ENCODE measurements around the gene LRRC8E. TPM values are rescaled to one million over a fixed set of nuclear protein-coding genes. Genes with fewer than 3 reads are reported as not detected.
A peak's percentile ranks its signal among the peaks of the same experiment; 100 is the strongest.

The LRRC8E gene
- total and polyA plus RNA-seq, 2 of the 8 experiments (the other 6 are each of a cell fraction or from before 2014, with no cell fraction given) = 2.7 to 2.9 TPM

- no peak overlapping the region for H3K56ac ChIP-seq (replicated peaks; ENCODE audit: insufficient read length, low read depth, low read length)
- H3K79me2 ChIP-seq (ENCODE audit: control insufficient read depth in 1 of 2, insufficient read depth in 2 of 2, low read length in 2 of 2) = no peaks in the 10 kb centered on the region
- H2BK120ac ChIP-seq (replicated peaks; ENCODE audit: low read depth, low read length) = no peak overlapping the region
- H3K9ac ChIP-seq (replicated peaks in 1 of 4; ENCODE audit: extremely low read depth in 1 of 4, low read depth in 3 of 4, low read length in 3 of 4) = no peak overlapping the region
- no peak overlapping the region for H2BK15ac ChIP-seq (ENCODE audit: low read length)
- peak in 1 of 2 experiments; percentile 90 for DNase-seq (ENCODE audit: low read depth in 1 of 2, low spot score in 2 of 2)
- no peak overlapping the region for H3K4ac ChIP-seq (replicated peaks; ENCODE audit: insufficient read length, low read depth, low read length)
- peaks cover 0 to 8% (median 2%) of the 10 kb centered on the region in 4 experiments; a peak in 5 of 7 replicates for H3K4me1 ChIP-seq (replicated peaks in 1 of 4; ENCODE audit: control insufficient read depth in 3 of 4, insufficient read depth in 4 of 4, low read length in 3 of 4)
- H3K23ac ChIP-seq (ENCODE audit: insufficient read length) = no peak overlapping the region
- H3K18ac ChIP-seq (ENCODE audit: extremely low read depth, low read length) = no peak overlapping the region
- H3K14ac ChIP-seq (ENCODE audit: insufficient read length) = no peak overlapping the region
- H4K91ac ChIP-seq (replicated peaks; ENCODE audit: insufficient read length, low read length) = no peak overlapping the region
- no peak overlapping the region for H2AFZ ChIP-seq (ENCODE audit: low read length)
- H3K79me1 ChIP-seq (ENCODE audit: low read depth, low read length) = no peaks in the 10 kb centered on the region
- H2BK20ac ChIP-seq (ENCODE audit: low read length) = no peak overlapping the region
- no peak overlapping the region for H2BK5ac ChIP-seq (ENCODE audit: low read depth, low read length)
- no peak overlapping the region for H4K8ac ChIP-seq (ENCODE audit: extremely low read depth, insufficient read depth, low read length)
- H4K20me1 ChIP-seq (replicated peaks in 1 of 2; ENCODE audit: control insufficient read depth in 1 of 2, insufficient read depth in 2 of 2, low read length in 2 of 2) = peaks cover 11 to 19% of the 10 kb centered on the region in 2 experiments
- whole genome bisulfite sequencing, 2 experiments (ENCODE audit: extremely low coverage in 1 of 2, insufficient coverage in 1 of 2, insufficient read length in 1 of 2, insufficient replicate concordance in 2 of 2, low coverage in 1 of 2, low lambda C conversion rate in 2 of 2, missing lambda C conversion rate in 1 of 2) = 79% methylated on average over 23 of the region's 24 CpGs; no CpG with 5 or more reads in 1 of the 2 experiments
- H3K4me2 ChIP-seq (ENCODE audit: insufficient read depth in 1 of 2, low read depth in 2 of 2, low read length in 2 of 2) = no peak overlapping the region
- H3K36me3 ChIP-seq (ENCODE audit: control insufficient read depth in 2 of 4, insufficient read depth in 4 of 4, low read length in 3 of 4) = peaks cover 18 to 38% (median 31%) of the 10 kb centered on the region in 4 experiments
- H2BK12ac ChIP-seq (ENCODE audit: low read depth, low read length) = no peak overlapping the region
- no peak overlapping the region for H4K5ac ChIP-seq (ENCODE audit: insufficient read length, low read depth, low read length)
- H2AK5ac ChIP-seq (ENCODE audit: low read depth, low read length) = no peak overlapping the region
- no peak overlapping the region for H3K27ac ChIP-seq (ENCODE audit: low read depth, low read length)
- H3K4me3 ChIP-seq (ENCODE audit: extremely low read depth in 1 of 4, insufficient read depth in 2 of 4, low read depth in 3 of 4, low read length in 4 of 4) = no peak overlapping the region
- no peak for FAIRE-seq
- POLR2A ChIA-PET (ENCODE audit: partially characterized antibody) = interaction anchor here (0.6 to 10.4 kb wide), 15 partner anchors 8 to 163 kb away, joined by 3 to 205 read pairs (median 3); partner anchors contain the start of genes LRRC8E, SNAPC2, TGFBR3L and TIMM44
- no peaks in the 10 kb centered on the region for H3K9me3 ChIP-seq (ENCODE audit: insufficient read depth in 2 of 2, low read depth in 1 of 2, low read length in 1 of 2)
- peaks cover 4% of the 10 kb centered on the region; the same call in 1 of the 2 replicates for H3K23me2 ChIP-seq (ENCODE audit: low read depth, low read length)
- CTCF ChIA-PET (ENCODE audit: partially characterized antibody) = interaction anchor here (0.6 to 4.1 kb wide), 21 partner anchors 9 to 327 kb away, joined by 3 to 28 read pairs (median 4); partner anchors contain the start of genes MAP2K7, SNAPC2 and TIMM44
- no peaks in the 10 kb centered on the region for H3K27me3 ChIP-seq (replicated peaks in 1 of 4; ENCODE audit: control insufficient read depth in 3 of 4, extremely low read depth in 1 of 4, insufficient read depth in 3 of 4, low read length in 3 of 4)
- TF ChIP-seq JUND (IDR thresholded peaks at IDR 0.05; ENCODE audit: low read length) (no peak), EGR1 (IDR thresholded peaks at IDR 0.05; ENCODE audit: borderline replicate concordance, low read depth, low read length) (no peak), GABPA (IDR thresholded peaks at IDR 0.05; ENCODE audit: borderline replicate concordance, insufficient read depth, low read length) (no peak), USF2 (IDR thresholded peaks at IDR 0.05; ENCODE audit: low read length) (no peak), KDM1A (IDR thresholded peaks at IDR 0.05; ENCODE audit: borderline replicate concordance, low read length) (no peak), PHF8 (conservative IDR thresholded peaks at IDR 0.05; ENCODE audit: low read depth, low read length) (no peak), SRF (IDR thresholded peaks at IDR 0.05; ENCODE audit: low read depth, low read length) (no peak)
These were observed 40.7 kb downstream of the LRRC8E start for GRCh38 chr19:7928741-7929701.

Measured in H1 (cell line).